Activated CD8-positive, alpha-beta memory T cell treated with anti-CD3 and anti-CD28 coated beads, Interleukin-2, amount 50 U/mL, for 1 hour (primary cell): ENCODE data around the gene HECW1.

Experiments
- DNase-seq: peaks from one replicate; pipeline ENCODE4 v3.0.0-alpha.2; 2020; ENCODE audit errors: extremely low read depth

HECW1 gene

GRCh38 chr7:43612599-43613589, 500.4 kb downstream of the HECW1 start:
- DNase-seq: no peak
